Activated gamma-delta T cell treated with anti-CD3 and anti-CD28 coated beads, Interleukin-2, amount 50 U/mL, for 16 hours (primary cell): ENCODE data around the gene SORL1-AS1.
"Not testable (repeated sequence)": the region's sequence is repeated elsewhere in the genome, so short reads cannot be mapped to it uniquely, and the experiment has no call there.

Source experiments
- DNase-seq: peaks from one replicate; pipeline ENCODE4 v3.0.0-alpha.2; 2020; ENCODE audit warnings: low read depth

SORL1-AS1 gene

DNA sequence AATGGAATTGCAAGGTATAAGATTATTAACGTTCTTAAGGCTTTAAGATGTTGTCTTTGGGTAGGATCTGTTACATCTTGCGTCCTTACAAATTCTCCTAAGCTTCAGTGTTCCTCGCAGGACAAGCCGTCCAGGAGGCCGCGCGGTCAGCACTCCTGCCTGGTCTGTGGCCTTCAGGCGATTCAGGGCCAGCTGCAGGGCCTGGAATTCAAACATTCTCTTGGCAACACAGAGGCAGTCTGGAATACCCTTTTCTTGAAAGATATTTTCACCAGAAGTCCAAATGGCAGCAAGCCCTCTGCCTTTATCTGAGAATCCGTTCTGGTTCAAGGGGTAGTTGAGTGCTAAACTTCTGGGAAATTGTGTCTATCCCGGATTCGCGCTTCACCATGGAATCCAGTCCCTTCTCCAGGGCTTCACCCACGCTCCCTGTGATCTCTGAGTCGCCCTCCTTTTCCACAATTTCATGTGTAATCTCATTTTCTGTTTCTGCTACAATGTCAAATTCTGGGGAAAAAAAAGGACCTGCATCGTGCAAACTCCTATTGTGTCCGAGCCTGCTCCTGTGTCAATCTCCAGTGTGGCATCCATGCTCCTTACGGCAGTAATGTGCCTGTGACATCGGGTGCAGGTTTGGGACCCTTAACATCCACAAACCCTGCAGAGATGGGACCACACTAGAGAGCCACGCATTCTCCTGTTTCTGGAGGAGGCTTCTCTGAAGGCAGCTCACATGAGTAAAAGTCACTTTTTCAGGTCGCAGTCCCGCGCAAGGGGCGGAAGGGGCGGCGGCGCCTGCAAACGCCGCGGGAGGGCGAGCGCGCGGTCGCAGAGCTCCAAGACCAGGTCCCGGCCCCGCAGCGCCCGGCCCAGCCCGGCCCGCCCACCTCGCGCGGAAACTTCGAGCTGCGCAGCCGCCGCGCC, 26.0 kb downstream of the SORL1-AS1 start:
- DNase-seq, result peak; percentile 23

DNA sequence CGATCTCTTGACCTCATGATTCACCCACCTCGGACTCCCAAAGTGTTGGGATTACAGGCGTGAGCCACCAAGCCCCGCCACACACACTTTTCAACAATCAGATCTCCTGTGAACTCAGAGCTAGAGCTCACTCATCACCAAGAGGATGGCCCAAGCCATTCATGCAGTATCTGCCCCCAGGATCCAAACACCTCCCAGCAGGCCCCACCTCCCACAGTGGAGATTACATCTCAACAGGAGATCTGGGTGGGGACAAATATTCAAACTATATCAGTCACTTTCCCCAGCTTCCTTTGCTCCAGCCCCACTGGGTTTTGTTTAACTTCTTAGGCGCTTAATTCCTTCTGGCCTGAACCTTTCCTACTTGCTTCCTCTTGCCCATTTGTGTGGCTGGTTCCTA, 26.9 kb downstream of the SORL1-AS1 start:
- DNase-seq, result no peak

DNA sequence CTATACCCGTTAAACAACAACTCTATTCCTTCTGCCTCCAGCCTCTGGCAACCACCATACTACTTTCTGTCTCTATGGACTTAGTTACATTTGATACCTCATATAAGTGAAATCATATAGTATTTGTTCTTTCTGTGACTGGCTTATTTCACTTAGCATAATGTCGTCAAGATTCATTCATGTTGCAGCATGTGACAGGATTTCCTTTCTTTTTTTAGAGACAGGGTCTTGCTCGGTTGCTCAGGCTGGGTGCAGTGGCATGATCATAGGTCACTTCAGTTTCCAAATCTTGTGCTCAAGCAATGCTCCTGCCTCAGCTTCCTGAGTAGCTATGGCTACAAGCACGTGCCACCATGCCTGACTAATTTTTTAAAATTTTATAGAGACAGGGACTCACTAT, 30.1 kb downstream of the SORL1-AS1 start:
- DNase-seq, result no peak

DNA sequence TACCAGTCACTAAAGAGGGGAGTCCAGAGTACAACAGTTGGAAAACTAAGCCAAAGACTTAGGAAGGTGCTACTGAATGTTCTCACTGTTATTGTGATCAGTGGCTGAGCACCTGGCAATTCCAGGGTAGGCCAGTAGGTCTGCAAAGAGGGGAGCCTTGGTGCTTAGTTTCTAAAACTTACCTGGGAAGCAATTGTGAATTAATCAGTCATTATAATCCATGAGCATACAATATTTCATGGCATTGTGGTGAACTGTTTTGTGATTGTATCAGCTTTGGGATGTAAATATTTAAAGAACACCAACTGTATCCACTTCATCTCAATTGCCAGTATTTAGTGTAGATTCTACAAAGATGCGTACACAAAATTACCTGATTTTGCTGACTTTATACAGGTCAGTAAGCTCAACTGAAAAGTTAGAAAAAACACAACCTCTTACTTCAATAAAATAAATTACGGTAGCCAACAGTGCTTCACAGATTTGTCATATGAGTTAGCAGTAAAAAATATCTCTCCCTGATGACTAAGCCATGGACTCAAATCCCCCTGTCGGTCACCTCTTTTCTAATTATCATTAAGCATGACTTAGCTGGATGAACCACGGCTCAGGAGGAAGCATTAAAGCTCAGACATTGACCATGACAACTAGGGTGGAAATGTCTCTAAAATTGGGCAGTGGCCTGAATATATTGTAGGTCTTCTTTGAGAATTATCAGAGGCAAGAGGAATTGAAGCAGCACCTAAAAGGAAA, 31.4 kb downstream of the SORL1-AS1 start:
- DNase-seq, result no peak

DNA sequence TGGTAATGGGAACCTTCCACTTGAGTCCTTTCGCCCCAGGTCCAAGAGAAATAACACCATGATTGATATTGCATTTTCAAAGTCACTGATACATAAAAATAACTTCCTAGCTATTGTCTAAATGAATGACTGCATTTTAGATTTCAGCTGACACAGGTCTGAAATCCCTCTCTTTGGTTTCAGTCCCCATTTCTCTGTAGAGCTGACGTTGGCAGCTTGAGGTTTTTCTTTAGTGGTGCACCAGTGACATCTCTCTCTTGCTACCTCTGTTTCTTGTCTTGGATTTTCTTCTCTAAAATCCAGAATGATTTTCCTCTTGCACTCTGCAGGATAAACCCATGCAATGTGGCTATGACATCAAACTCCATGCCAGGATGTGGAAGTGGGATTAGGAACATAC, 32.4 kb downstream of the SORL1-AS1 start:
- DNase-seq, result no peak

DNA sequence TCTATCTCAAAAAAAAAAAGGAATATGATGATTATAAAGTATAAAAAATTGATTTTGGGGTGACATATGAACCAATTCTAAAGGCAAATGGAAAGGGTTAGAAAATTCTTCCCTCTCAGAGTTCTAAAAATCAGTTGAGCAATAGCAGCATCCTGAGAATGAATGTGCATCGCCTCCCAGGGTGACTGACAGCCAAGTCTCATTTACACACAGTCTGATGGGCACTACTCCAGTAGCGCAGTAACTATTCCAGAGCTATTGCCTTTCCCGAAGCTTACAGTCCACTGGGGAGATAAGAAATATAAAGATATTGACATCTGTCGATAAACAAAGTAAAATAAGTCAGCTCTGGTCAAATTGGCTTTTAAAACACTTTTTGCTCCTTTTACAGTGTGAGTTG, 32.9 kb downstream of the SORL1-AS1 start:
- DNase-seq, result no peak

DNA sequence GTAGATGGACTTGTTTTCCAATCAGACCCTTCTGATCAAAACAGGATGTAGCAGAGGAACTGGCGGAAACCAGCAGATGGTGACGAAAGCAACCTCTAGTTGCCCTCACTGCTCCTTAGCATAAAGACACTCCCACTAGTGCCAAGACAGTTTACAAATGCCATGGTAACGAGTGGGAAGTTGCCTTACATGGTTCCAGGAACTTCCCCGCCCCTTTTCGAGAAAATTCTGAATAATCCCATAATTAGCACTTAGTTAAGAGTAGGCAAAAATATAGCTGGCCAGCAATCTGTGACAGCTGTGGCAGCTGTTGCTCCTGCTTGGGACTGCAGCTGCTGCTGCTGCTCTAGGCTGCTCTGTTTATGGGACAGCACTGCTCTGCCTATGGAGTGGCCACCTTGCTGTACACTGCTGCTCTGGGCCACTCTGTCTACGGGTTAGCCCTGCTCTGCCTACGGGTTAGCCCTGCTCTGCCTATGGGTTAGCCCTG, 34.1 kb downstream of the SORL1-AS1 start:
- DNase-seq, result peak; percentile 8

DNA sequence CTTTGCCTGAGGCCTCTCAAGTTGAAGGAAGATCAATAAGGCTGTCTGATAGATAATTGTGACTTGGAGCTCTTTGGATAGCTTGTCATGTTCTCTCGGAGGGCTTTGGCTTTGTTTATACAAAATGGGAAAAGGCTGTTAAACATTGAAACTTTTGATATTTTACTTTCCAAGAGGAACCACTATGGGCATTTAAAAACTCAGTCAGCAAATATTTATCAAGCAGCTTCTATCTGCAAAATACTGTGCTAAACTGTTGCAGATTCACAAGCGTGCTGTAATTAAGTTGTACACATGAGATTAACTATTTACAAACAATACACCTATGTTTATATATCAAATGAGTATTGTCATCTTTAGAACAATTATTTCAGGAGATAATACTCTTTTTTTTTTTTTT, 35.2 kb downstream of the SORL1-AS1 start:
- no peak for DNase-seq

DNA sequence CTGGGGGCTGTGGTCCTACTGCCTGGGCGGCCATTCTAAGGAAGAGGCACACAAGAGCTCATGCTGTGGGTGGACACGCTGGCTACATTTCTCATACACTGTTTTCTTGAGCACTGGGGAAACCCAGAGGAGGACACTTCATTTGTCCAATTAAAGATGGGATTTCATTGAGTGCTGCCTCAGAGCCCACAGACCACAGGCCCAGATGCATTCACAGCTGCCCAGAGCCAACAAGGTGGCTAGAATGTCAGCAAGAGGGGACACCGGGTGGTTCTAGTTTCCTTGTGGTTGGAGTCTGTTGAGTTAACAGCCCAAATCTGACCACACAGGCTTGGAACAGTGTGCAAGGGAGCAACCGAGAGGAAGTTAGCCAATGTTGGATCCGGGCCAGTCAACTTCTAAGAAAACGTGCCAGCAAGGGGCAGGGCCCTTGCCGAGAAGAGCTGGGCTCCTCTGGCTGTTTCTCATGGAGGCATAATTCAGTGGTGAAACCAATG, 35.7 kb downstream of the SORL1-AS1 start:
- DNase-seq, result peak; percentile 2

DNA sequence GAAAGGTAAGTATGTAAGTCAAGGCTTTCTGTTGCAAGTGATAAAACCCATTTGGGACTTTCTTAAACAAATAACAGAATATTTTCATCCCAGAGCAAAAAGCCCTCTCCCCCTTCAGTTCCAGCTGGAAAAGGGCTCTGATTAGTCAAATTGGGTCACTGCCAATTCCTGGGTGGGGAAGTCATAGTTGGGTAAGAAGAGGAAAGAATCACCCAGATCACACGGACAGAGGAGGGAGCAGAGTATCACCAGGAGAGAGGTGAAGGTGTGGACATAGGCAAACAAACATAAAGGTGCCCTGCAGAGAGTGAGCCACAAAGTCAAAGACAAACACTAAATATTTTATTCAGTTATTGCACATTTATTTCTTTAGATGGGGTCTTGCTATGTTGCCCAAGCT, 36.9 kb downstream of the SORL1-AS1 start:
- DNase-seq, result no peak

DNA sequence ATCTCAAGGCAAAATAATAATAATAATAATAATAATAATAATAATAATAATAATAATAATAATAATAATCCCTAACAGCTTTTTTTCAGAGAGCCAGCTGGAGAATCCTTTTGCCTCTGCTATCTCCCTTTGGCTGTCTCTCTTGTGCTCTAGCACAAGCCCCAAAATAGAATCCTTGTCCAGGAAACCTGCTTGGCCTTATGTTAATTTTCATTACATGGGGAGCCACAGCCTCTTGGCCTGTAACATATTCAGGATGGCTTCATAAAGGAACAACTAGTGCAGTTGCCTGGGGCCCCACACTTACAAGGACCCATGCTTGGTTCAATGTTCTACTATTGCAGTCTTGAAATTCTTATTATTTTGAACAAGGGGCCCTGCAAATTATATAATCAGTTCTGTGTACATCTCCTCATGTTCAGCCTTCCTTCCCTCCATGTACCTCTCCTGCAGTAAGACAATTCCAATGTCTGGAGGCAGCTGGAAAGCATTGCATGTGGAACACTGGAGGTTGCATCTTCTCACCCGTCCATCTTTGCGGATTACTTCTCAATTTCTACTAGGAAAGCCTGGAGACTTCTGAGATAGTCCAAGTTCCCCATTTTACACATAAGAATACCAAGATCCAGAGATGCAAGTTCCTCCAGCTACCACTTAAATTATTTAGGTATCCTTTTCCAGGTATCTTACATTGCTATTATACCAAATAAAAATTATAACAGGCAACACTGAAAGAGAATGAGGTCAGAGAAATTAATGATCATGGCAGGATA, 38.4 kb downstream of the SORL1-AS1 start:
- DNase-seq, result no peak

DNA sequence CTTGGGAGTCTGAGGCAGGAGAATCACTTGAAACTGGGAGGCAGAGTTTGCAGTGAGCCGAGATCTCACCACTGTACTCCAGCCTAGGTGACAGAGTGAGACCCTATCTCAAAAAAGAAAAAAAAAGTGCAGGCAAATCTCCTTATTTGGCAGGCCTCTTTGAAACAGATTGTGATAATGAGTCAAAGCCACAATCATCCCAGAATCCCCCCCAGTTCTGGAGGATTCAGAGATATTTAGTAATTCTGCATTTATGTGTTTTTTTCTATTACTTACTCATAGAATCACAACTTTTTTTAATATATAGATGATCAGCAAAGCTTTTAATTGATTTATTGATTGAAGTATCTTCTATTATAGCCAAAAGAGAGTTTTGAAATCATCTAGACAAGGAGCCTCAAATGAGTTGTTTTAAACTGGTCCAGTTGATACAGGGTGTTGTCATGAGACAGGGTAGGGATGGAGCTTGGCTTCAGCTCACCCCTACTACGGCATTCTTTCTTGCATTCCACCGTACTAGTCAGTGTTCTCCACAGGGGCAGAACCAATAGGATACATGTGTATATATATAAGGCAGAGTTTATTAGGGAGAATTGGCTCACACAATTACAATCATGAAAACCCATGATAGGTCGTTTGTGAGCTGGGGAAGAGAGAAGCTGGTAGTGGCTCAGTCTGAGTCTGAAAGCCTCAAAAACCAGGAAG, 39.9 kb downstream of the SORL1-AS1 start:
- no peak for DNase-seq

DNA sequence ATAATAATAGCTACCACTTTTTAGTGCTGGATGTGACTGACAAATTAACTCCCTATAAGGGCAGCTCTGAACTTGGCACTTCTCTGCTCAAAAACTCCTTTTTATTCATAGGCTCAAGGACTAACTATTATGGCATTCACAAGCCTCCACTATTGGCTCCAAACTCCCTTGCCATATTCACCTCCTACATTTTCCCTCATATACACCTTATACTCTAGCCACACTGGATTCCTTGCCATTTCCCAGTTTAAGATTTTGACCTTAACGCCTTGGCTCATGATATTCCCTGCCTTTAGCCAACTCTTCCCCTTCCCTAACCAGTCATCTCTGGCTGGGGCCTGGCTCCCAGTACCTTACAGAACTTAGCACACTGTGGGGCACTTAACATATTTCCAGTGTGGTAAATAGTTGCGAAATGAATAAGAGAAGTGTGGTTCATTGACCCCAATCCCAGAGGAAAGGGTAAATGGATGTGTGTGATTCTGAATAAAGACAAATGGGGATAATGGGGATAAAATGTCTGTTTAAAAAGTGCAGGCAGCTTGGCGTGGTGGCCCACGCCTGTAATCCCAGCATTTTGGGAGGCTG, 40.7 kb downstream of the SORL1-AS1 start:
- DNase-seq, result no peak

DNA sequence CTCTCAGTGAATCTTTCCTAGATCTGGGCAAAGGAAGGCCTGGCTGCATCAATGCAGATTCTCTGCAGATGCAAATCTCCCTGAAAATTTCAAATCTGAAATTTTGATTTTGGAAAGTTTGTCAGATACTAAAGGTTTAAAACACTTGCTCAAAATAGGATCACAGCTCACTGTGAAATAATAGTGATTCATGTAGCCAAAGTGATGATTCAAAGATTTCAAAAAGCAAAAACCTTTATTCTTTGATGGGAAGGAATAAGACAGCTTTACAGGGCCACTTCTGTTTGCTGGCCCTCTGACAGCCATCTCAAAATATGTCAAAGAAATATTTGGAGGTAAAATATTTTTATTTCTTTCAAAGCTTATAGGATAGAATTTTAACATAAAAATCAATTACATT, 41.4 kb downstream of the SORL1-AS1 start:
- DNase-seq, result not testable (repeated sequence)

DNA sequence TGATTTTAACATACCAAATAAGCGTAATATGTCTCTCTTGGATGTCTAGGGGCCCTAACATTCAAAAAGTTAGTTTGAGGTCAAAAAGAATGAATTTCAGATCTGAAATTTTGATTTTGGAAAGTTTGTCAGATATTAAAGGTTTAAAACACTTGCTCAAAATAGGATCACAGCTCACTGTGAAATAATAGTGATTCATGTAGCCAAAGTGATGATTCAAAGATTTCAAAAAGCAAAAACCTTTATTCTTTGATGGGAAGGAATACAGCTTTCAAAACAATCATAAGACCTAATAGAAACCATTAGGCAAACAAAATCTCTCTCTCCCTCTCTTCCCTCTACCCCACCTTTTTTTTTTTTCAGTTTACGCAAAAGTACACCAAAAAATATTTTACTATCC, 42.7 kb downstream of the SORL1-AS1 start:
- DNase-seq, result not testable (repeated sequence)

DNA sequence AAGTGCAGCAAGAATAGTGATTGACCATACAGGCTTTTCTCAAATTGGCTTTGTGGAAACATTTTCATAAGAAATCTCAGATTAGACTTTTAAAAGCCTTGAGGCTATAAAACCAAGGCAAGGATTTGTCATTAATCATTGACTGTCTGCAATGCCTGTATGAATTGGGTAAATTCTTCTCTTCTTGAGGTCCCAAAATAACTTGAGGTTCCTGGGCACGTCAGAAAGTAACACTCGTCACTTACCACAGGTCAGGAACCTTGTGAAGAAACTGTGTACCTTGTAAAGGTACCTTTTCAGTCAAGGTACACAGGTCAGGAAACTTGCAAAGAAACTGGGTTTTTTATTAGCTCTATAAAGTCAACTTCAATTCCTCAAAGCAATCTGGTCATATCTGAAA, 43.9 kb downstream of the SORL1-AS1 start:
- DNase-seq, result no peak

DNA sequence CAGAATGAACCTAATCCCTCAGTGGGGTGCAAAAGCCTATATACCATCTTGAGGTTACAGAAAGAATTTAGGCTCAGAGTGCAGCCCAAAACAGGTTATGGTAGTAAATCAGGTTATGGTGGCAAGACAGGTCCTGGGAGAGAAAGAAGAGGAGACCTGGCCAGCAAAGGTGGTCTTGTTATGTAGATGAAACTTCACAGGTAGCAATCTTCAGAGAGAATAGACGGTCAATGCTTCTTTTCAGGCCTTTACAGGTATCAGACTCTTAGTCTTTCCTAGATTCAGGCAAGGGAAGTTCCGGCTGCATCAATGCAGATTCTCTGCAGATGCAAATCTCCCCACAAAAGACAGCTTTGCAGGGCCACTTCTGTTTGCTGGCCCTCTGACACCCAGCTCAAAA, 46.5 kb downstream of the SORL1-AS1 start:
- DNase-seq, result no peak

DNA sequence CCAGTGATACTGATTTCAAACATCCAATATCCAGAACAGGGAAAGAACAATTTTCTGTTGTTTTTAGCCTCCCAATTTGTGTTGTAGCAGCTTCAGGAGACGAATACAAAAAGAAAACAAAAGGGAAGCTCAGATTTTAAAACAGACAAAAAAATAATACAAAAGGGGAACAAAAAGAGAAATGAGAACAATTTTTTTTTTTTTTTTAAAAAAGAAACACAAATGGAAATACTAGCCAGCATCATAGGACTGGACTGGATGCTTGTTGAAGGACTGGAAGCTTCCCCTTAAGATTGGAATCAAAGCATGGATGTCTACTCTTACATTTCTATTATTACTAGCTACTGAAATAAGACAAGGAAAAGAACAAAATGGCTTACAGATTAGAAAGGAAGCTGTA, 47.1 kb downstream of the SORL1-AS1 start:
- no peak for DNase-seq

DNA sequence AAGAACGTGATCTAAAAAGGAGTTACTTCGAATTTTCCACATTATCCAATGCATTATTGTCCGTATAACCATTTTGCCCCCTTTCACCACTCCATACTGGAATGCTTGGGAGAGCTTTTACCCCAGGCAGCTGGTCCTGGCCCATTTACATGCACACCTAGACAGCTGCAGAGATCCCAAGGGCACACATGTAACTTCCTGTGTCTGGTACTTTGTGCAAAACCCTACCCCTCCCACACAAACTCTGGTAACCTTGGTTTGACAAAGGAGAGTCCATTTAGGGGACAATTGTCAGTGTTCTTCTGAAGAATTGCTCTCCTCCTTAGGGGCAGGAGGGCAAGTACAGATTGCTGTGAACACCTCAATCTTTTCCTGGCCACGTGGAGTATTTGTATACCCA, 58.0 kb downstream of the SORL1-AS1 start:
- DNase-seq, result no peak

DNA sequence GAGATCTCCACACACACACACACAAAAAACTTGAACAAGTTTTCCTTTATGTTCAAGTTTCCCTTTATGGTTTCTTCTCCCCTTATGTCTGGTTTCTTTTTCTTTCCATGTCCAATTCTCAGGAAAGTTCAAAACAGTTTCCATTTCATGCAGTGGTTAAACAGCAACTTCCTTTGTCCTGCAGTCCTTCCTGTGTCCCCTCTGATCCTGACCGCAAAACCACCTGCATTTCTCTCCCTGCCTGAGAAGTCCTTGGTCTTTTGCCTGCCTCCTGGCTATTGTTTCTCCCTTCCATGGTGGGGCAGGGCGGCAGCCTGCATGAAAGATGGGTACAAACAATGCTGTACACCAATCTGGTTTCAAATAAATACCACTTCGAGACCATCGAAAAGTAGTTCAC, 58.9 kb downstream of the SORL1-AS1 start:
- DNase-seq, result no peak

DNA sequence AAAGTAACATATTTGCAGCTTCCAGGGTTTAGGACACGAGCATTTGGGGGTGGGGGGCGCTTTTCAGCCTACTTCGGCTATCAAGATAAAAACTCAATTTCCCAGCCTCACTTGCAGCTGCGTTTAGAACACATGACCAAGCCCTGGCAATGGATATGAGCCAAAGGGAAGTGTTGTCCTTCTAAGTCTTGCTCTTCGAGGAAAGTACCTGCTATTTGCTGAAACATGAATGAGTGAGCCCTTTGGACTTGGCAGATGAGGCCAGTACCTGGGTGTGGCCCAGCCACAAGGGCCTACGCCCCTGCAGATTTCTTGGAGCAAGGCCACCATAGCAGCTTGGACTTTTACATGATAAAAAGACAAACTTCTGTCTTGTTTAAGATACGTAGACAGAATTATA, 60.9 kb downstream of the SORL1-AS1 start:
- DNase-seq, result no peak
